GM21515 (cell line): ENCODE data around the gene PRKCA.
"Not testable (repeated sequence)": the region's sequence is repeated elsewhere in the genome, so short reads cannot be mapped to it uniquely, and the experiment has no call there.

Source experiments
- ATAC-seq: cut with Tn5 transposase; IDR thresholded peaks from one replicate; pipeline ENCODE4 v1.9.1; 2021; ENCODE audit not compliant: unreplicated experiment

Gene PRKCA

DNA sequence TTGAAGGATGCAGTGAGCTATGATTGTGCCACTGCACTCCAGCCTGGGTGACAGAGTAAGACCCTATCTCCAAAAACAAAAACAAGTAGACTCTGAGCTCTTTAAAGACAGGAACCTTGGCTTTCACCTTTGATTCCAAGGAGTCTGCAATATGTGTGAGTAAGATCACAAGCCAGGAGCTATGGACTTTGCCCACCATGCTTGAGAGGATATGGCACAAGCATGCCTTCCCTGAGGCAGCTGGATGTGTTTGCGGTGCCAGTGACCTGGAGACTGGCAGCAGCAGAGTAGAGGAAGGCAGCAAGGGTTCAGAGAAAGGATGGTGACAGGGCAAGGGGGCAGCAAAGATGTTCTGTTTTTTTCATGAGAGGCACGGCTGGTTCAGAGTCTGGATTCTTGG, 14.5 kb upstream of the PRKCA start:
- ATAC-seq = no peak

DNA sequence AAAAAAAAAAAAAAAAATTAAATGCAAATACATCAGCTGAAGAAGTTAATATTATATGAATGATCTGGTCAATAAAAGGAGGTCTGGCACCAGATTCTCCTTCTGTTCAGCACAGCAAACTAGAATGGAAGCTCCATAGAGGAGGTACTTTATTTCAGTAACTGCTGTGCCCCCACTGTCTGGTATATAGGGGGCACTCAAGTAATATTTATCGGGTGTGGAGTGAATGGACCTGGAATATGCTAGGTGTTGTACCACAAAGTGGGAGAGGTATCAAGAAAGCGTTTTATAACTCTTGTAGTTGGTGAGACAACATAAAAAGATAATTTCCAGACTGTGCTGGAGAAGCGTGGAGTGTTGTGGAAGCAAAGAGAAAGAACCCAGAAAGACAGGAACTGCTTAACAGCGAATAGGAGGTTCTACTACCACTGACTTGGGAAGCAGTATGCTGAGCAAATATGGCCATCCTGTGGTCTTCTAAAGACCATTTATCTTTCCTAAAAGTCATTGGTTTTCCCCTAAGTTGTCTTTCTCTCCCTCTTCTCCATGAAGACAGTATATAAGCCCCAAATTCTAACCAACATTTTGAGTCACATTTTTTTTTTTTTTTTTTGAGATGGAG, 12.2 kb upstream of the PRKCA start:
- no peak for ATAC-seq

- ATAC-seq = no peak
Measured at GRCh38 chr17:66292353-66292752, 10.1 kb upstream of the PRKCA start.

- ATAC-seq = no peak
Measured at GRCh38 chr17:66296289-66296725, 6.1 kb upstream of the PRKCA start.

GRCh38 chr17:66297443-66297842, 5.0 kb upstream of the PRKCA start:
- ATAC-seq = not testable (repeated sequence)

DNA sequence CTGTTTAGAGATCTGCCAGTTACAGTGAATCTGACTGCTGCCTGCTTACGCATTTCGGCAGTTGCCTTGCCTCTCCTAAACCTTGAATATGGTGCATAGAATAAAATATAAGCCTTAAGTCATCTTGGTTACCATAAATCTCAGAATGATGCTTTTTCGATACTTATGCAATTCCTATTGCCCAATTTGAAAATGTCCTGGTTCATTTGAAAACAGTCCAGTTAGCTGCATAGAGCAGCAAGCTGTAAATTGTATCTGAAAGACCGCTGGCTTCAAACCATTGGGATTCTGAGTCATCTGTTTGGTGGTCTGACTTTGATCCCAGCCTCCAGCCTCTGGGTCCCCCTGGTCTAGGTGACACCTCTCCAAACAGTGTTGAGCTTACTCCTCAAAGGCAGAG, 2.7 kb upstream of the PRKCA start:
- ATAC-seq = no peak

DNA sequence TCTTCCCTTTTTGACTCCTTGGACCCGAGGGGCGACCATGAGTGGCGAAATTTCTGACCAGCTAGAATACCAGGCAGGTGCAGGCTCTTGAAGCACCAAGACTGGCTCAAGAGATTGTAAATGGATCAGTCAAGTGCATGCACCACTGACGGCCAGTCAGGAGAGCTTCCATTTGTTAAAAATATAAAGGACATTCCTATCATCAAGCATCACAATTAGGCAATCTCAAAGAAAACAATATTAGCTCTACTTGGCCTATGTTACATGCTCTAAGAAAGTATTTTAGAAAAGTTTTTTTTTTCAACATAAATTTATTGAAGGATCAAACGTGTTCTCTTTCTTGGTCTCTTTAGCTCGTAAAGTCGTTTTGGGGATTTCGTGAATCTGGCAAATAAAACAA, 1.5 kb upstream of the PRKCA start:
- no peak for ATAC-seq

DNA sequence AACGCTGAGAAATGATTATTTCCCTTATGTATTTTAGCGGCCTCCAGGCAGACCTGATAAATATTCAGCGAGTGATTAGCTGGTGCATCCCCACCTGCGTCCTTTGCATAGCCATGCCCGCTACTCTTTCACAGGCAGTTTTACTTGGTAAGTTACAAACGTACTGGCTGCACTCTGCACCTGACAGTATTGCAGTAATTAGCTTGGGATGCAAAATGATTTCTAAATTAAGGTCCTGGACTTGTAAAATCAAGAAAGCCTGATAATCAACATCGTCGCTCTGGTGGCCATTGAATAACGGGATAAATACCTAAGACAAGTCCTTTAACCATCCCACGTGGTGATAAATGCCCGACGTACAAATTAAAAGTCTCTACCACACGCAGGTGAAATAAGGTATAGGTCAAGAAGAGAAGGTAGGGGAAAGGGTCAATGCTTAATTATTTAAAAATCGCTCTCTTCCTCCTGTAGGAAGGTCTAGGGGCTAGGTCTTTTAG, 998 bp upstream of the PRKCA start:
- no peak for ATAC-seq

DNA sequence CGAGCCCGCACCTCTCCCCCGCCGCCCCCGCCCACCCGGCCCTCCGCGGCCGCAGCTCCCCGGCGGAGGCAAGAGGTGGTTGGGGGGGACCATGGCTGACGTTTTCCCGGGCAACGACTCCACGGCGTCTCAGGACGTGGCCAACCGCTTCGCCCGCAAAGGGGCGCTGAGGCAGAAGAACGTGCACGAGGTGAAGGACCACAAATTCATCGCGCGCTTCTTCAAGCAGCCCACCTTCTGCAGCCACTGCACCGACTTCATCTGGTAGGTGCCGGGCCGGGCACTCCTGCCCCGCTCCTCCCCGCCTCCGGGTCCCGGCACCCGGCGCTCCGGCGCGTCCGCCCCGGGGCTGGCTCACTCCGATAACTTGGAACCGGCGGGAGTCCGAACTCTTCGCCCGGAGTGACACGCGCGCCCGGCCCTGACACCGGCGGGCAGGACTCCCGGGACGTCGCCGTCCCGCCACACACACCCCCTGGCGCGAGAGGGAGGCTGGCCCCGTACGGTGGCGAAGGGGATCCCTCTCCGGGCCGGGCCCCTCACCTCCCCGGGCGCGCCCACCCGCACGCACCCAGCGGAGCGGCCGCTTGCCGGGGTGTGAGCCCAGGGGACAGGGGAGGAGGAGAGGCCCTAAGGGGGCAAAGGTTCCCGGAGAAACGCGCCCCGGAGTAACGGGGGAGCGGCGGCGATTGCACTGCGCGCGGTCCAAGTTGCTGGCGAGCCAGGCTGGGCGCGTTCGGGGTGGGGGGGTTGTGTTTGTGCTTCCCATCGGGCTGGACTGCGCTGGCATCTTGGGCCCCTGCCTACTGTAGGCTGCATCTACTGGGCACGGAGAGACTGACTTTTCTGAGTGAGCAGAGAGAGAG, 581 bp downstream of the PRKCA start:
- ATAC-seq = peak; percentile 36

GRCh38 chr17:66304304-66305174, 2.1 kb downstream of the PRKCA start:
- no peak for ATAC-seq

- no peak for ATAC-seq
Measured at GRCh38 chr17:66306446-66306845, 4.0 kb downstream of the PRKCA start.

DNA sequence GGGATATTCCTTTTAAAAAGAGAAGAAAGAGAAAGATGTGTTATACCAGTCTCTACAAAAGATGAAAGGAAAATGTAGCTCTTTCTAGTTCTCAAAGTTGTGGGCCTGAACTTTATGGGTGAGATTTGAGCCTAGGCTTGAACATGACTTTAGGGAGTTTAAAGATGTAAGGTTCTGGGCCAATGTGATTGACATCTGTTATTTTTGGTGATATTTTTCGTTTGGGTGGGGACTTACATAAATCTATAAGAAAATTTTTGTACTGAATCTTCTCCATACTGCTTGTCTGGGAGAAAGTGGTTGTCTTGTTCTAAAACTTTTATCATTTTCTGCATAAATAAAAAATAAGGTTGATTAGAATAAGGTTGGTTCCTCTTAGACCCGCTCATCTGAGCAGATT, 4.8 kb downstream of the PRKCA start:
- ATAC-seq = no peak

- ATAC-seq = no peak
Measured at GRCh38 chr17:66308856-66309255, 6.4 kb downstream of the PRKCA start.

- ATAC-seq = no peak
Measured at GRCh38 chr17:66309793-66310192, 7.4 kb downstream of the PRKCA start.

GRCh38 chr17:66310528-66311148, 8.2 kb downstream of the PRKCA start:
- ATAC-seq = no peak

DNA sequence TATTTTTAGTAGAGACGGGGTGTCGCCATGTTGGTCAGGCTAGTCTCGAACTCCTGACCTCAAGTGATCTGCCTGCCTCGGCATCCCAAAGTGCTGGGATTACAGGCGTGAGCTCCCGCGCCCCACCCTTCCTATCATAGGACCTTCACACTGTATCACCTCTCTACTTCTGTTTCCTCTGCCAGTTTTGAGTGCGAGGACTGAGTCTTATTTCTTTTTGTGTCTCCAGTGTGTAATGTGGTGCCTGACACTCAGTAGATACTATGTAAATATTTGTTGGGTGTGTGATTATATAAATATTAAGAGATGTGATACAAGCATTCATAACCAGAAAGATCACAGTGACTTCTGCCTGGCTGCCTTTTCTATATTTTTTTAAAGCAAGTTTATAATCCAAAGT, 10.5 kb downstream of the PRKCA start:
- ATAC-seq = no peak

DNA sequence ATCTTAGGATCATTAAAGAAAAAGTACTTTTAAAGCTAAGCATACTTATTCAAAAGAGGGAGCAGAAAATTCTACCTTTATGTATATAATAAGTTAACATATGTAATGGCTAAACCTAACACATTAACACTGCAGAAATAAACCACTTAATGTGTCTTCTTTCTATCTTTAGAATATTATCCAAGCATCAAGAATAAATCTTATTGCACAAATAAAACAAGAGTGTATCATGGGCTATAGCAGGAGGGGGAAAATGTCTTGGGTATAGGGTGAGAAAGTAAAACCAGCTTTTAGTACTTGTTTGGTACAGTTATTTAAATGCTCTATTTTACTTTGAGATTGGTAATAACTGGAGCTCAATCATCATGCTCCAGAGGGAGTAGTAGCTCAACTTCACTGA, 10.9 kb downstream of the PRKCA start:
- no peak for ATAC-seq

DNA sequence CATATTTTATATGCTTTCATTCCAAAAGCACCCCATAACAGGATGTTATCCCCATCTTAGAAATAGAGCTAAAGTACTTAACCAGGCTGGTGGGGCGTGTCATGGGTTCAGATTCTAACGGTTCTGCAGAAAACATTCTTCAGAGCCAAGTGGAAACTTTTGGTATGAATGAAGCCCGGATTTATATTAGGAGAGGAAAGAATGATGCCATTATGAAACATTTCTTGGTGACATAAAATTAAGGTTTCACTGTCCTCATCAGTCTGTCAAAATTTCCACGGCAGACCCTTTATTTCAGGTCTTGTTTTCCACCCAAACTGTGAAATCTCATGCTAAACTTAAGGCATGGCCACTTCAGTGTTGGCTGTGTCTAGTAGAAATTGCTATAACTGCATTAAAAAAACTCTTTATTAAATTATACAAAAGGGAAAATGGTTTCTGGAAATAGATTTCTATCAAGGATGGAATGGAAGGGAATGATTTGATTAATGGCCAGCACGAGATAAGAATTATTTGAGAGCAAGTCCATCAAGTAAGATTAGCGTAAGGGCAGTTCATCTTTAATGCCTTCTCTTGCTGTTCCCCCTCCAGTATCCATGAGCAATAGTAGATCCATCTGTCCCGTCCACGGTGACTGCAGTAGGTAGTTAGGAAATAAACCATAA, 11.7 kb downstream of the PRKCA start:
- no peak for ATAC-seq

DNA sequence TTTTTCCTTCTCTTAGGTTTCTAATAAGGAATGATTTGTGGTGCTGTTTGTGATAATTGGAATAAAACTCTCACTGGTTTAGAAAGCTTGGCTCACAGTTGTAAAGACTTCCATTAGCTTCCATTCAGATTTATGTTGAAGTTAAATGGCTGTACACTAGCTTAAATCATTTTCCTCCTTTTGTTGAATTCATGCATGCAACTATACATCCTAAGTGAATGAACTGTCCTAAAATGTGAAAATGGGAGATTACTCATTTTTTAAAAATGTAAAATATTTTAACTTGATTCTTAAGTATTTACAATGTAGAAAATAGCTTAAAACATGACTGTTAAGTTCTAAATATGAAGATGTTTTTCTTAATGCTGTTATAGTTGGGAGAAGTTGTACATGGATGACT, 15.2 kb downstream of the PRKCA start:
- ATAC-seq = no peak

DNA sequence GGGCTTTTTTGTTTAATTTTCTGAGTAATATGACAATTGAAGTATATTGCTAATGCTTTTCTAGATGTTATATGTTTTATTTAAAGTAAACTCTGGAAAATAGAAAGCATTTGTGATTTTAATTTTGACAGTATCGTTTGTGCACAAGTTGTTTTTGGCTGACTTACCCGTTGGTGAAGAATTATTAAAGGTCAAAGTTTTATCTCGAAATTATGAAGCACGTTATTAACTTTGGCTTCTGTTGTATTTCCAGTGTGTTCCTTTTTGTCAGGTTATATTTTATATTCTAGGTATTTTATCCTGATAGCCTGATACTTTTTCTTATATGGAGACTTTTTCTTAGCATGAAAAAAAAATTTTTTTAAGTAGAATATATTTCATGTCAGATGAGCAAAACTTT, 16.8 kb downstream of the PRKCA start:
- no peak for ATAC-seq
